ENCODE measurements around the gene FAXDC2. TPM values are rescaled to one million over a fixed set of nuclear protein-coding genes. Genes with fewer than 3 reads are reported as not detected.

The FAXDC2 gene
- total and polyA plus RNA-seq, 10 of the 15 experiments (the other 5 are each of a cell fraction or from before 2014, with no cell fraction given): 0.13 to 1.8 (median 0.35) TPM

GRCh38 chr5:154861946-154862345 is 11.5 kb upstream of the FAXDC2 start:
- no peak overlapping the region for H3K9ac ChIP-seq (ENCODE audit: control insufficient read depth, insufficient read depth, low read length)
- DNase-seq (ENCODE audit: low read depth, low spot score) (no peak), FAIRE-seq (no peak), ATAC-seq (no peak)
- H3K36me3 ChIP-seq (ENCODE audit: control insufficient read depth in 2 of 2, insufficient read depth in 2 of 2, low read length in 1 of 2): peaks cover 1 to 4% of the 10 kb centered on the region in 2 experiments
- ChIA-PET POLR2A (interaction anchor here (0.6 kb wide), 1 partner anchor 92 kb away, joined by 3 read pairs; no protein-coding TSS in a partner anchor), RAD21 (ENCODE audit: unreplicated experiment) (no interaction called here), CTCF (interaction anchor here (0.6 kb wide), 2 partner anchors 18 to 402 kb away, joined by 3 to 5 read pairs; no protein-coding TSS in a partner anchor), SMC1A (ENCODE audit: uncharacterized antibody, unreplicated experiment) (no interaction called here)
- 74% methylated on average over 8 of the region's 8 CpGs for WGBS (ENCODE audit: insufficient coverage, insufficient replicate concordance, low lambda C conversion rate, missing lambda C conversion rate)
- intact Hi-C loops (cut with micrococcal nuclease; ENCODE audit: unreplicated experiment) (loop anchor here (5.0 kb wide), 1 partner anchor 210 kb away; no protein-coding TSS in a partner anchor), in situ Hi-C loops (cut with MboI) (loop anchor here (5.0 kb wide), 1 partner anchor 110 kb away; no protein-coding TSS in a partner anchor)
- H2AFZ ChIP-seq (ENCODE audit: control insufficient read depth, low read depth, low read length): no peak overlapping the region
- no peaks in the 10 kb centered on the region; the same call in 1 of the 2 replicates for H4K20me1 ChIP-seq (ENCODE audit: control insufficient read depth, insufficient read depth)
- H3K4me1 ChIP-seq (ENCODE audit: control insufficient read depth, insufficient read depth, low read length): peaks cover 17% of the 10 kb centered on the region
- H3K79me2 ChIP-seq (ENCODE audit: control insufficient read depth, insufficient read depth, low read length): peaks cover 53% of the 10 kb centered on the region
- H3K4me2 ChIP-seq (ENCODE audit: control insufficient read depth, insufficient read depth): peak overlapping the region; percentile 77
- H3K9me3 ChIP-seq (replicated peaks; ENCODE audit: control insufficient read depth, insufficient read depth, low read length): no peaks in the 10 kb centered on the region
- H3K4me3 ChIP-seq: peak overlapping the region; percentile 12; the same call in 1 of the 2 replicates
- TF ChIP-seq, protein P1, sequence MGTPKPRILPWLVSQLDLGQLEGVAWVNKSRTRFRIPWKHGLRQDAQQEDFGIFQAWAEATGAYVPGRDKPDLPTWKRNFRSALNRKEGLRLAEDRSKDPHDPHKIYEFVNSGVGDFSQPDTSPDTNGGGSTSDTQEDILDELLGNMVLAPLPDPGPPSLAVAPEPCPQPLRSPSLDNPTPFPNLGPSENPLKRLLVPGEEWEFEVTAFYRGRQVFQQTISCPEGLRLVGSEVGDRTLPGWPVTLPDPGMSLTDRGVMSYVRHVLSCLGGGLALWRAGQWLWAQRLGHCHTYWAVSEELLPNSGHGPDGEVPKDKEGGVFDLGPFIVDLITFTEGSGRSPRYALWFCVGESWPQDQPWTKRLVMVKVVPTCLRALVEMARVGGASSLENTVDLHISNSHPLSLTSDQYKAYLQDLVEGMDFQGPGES (IDR thresholded peaks at IDR 0.05): no peak
- TF ChIP-seq, protein P2, sequence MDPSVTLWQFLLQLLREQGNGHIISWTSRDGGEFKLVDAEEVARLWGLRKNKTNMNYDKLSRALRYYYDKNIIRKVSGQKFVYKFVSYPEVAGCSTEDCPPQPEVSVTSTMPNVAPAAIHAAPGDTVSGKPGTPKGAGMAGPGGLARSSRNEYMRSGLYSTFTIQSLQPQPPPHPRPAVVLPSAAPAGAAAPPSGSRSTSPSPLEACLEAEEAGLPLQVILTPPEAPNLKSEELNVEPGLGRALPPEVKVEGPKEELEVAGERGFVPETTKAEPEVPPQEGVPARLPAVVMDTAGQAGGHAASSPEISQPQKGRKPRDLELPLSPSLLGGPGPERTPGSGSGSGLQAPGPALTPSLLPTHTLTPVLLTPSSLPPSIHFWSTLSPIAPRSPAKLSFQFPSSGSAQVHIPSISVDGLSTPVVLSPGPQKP (IDR thresholded peaks at IDR 0.05; ENCODE audit: low read depth, low read length): no peak
- TF ChIP-seq ZBED1 (IDR thresholded peaks at IDR 0.05; ENCODE audit: borderline replicate concordance): no peak
- TF ChIP-seq KDM1A (IDR thresholded peaks at IDR 0.05; ENCODE audit: borderline replicate concordance): no peak
- TF ChIP-seq E2F8 (IDR thresholded peaks at IDR 0.05; ENCODE audit: low read depth, partially characterized antibody): no peak
- TF ChIP-seq HSF1 (IDR thresholded peaks at IDR 0.05; ENCODE audit: low read depth, low read length): no peak
- no peak for TF ChIP-seq DPF2 (IDR thresholded peaks at IDR 0.05)
- TF ChIP-seq RBBP5 (conservative IDR thresholded peaks at IDR 0.05): no peak
- TF ChIP-seq ZNF217 (IDR thresholded peaks at IDR 0.05): no peak
- TF ChIP-seq CTCF (IDR thresholded peaks at IDR 0.05 in 2 of 3, conservative IDR thresholded peaks at IDR 0.05 in 1 of 3; ENCODE audit: control insufficient read depth in 2 of 3, extremely low read depth in 1 of 3, insufficient read depth in 1 of 3, low read depth in 3 of 3, low read length in 3 of 3): no peak
- TF ChIP-seq PML (IDR thresholded peaks at IDR 0.05; ENCODE audit: low read length): no peak
- no peak for TF ChIP-seq EZH2 (IDR thresholded peaks at IDR 0.05; ENCODE audit: borderline replicate concordance, control insufficient read depth, low read depth, low read length)
- no peak for TF ChIP-seq SMAD5 (IDR thresholded peaks at IDR 0.05; ENCODE audit: low read depth)
- H3K27me3 ChIP-seq (replicated peaks in 1 of 2; ENCODE audit: control insufficient read depth in 2 of 2, insufficient read depth in 2 of 2, low read length in 1 of 2): no peaks in the 10 kb centered on the region
- no peak overlapping the region for H3K27ac ChIP-seq (ENCODE audit: control insufficient read depth, insufficient read depth)
- no TSS peak for BruUV-seq (replicated peaks)
